ENCODE results near the gene GRAP.
"Not testable (repeated sequence)": the region's sequence is repeated elsewhere in the genome, so short reads cannot be mapped to it uniquely, and the experiment has no call there.

Gene GRAP

DNA sequence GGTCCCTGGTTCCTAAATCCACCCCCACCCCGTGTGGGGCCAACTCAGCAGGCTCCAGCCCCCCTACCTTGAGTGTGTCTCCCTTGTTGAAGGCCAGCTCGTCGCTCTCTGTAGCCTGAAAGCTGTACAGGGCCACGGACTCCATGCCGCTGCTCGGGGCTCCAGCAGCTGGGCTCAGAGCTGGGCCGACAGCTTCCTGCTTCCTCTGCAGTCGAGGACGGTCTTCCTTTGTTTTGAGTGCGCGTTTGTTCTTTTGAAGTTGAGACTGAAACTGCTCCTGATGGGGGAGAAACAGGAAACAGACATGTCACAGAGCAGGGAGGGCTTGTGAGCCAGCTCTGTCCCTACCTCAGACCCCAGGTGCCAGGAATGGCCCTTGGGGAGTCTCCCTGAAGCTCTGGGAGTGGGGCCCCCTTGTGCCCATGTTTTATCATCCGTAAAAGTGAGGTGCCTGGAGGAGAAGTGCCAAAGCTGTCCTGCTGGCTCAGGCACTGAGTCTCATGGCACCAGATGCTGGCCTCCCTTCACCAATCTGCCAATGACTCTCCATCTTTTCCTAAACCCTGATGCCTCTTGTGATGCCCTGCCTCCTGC lies at the start of gene GRAP:
GRAP (minus strand) TSS at position 176 of the 594 bp plus-strand sequence; CDS start at position 145, 31 bp downstream.
- not testable (repeated sequence) for H3K4me1 ChIP-seq (ENCODE audit: insufficient read depth, low read length); H3K9ac ChIP-seq (ENCODE audit: low read depth, low read length); H3K9me3 ChIP-seq (ENCODE audit: control insufficient read depth, insufficient read depth, low read length); H3K36me3 ChIP-seq (ENCODE audit: insufficient read depth, low read length)

DNA sequence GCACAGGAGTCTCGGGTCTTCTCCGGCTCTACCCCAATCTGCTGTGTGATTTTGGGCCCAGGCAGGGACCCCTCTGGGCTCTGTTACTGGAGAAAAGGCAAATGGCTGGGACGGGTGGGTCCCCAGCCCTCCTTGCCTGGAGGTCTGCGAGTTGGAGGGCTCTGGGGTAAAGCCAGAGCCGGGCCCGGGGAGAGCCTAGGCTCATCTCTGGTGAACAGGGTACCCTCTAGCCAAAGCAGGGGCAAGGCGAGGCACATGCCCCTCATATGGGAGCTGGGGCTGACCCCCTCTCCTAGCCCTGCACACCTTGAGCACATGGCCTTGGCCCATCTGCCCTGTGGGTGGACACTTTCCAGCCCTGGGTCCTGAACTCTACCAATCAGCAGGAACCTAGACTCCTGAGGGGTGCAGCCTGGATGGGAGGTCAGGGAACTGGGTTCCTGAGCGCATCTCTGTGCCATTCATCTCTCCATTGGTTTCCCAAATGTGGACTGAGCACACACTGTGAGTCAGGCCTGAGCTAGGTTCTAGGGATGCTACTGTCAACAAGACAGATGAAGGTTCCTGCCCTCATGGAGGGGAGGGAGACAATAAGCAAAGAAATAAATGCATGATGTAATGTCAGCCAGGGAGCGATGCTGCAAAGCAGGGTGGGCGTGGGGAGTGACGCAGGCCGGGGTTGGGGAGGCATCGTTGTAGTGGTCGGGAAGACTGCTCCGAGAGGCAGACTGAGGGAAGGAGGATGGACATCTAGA lies 47.1 kb upstream of the GRAP start:
- H3K4me1 ChIP-seq (ENCODE audit: insufficient read depth, low read length); H3K9me3 ChIP-seq (ENCODE audit: control insufficient read depth, insufficient read depth, low read length); H3K9ac ChIP-seq (ENCODE audit: low read depth, low read length); H3K36me3 ChIP-seq (ENCODE audit: insufficient read depth, low read length): not testable (repeated sequence)

DNA sequence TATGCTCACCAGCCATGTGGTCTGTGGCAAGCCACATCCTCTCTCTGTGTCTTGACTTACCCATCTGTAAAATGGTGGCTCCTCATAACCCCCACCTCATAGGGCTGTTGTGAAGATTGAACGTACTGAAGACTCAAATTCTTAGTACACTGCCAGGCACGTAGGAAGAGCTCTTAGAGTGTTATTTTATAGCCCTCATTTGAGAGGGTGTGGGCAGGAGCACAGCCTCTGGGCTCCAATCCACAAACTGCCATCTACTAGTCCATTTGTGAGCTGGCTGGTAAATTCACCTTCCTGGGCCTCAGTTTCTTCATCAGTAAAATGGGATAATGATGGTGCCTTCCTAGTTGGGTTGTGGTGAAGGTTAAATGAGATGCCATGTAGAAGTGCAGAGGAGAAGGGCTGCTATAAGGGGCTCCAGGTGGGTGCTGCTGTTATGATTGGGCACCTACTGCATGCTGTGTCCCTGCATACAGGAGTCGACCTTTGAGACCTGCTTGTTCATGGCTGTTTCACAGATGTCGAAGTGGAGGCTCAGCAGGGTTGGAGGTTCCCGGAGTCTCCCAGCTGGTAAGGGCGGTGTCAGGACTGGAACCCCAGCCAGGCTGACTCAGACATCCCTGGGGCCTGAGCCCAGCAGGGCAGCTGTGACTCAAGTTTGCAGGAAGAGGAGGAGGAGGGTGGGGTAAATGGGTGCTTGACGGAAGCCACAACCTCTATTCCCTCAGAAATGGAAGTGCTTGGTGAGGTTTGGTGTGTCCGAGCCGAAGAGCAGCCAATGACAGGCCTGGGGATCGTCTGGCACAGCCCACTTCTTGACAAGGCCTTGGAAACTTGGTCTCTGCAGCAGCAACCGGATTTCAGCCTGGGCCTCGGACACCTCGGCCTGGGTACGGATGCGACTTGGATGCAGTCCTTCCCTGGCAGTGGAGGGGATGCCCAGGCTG lies 46.3 kb upstream of the GRAP start:
- not testable (repeated sequence) for H3K36me3 ChIP-seq (ENCODE audit: insufficient read depth, low read length); H3K4me1 ChIP-seq (ENCODE audit: insufficient read depth, low read length); H3K9me3 ChIP-seq (ENCODE audit: control insufficient read depth, insufficient read depth, low read length); H3K9ac ChIP-seq (ENCODE audit: low read depth, low read length)

DNA sequence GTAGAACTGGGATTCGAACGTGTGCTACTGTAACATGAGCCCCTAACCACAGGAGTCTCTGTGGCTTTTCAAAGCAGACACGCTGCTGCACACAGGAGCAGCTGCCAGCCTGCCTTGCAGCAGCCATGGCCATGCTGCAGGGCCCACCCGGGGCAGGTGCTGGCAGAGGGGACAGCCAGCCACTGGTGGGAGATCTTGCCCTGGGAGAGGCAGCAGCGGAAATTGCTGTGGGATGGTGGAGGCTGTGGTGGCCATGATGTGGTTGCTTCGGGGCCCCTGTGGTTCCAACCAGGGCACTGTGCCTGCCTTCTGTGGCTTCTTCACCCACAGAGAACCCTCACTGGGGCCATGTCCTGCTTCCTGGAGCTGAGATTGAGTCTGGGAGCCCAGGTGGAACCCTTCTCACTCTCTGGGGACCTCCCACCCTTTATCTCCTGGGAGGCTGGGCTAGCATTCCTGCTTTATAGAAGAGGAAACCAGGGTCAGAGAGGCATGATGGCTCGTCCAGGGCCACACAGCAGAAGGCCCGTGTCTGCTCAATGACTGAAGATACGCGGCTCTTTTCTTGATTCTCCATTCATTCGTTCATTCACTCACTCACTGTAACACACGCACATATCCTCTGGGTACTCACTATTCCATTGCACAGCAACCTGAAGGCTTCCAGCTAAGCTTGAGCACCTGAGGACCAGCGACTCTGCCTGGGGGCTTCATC lies 43.5 kb upstream of the GRAP start:
- not testable (repeated sequence) for H3K9ac ChIP-seq (ENCODE audit: low read depth, low read length); H3K9me3 ChIP-seq (ENCODE audit: control insufficient read depth, insufficient read depth, low read length); H3K36me3 ChIP-seq (ENCODE audit: insufficient read depth, low read length); H3K4me1 ChIP-seq (ENCODE audit: insufficient read depth, low read length)

DNA sequence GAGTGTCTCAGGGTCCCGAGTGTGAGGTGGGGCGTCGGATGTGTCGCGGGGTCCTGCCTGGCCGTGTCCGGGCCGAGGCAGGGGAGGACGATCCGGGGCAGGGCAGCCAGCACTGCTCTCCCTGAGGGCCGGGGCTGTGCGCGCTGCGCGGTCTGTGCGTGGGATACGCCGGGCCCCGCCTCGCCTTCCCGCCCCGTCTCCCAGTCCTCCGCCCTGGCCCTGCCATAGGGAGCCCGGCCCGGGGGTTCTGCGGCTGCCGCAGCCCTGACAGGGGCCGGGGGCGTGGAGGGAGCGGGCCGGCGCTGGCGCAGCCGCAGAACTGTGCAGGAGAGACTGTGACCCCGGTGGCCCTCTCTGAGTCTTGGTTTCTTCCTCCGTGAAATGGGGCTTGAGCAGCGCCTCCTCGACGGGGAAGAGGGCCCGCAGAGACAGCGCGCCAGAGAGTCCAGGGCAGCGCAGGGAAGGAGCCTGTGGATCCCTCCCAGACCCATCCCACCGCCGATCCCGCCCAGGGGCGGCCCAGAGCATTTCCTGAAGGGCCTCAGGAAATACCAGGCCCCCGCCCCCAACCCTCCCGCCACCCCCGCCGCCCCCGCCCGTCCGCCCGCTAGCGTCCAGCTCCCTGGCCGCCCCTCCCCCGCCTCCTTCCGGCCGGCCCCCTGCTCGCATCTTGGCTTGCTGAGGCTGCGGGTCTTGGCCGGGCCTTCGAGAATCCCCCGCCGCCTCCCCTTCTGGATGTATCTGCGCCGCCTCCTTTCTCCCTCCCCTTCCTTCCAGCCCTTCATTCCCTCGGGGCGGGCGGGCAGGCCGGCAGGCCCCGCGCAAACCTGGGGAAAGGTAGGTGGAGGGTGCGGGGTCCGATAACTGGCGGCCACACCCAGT lies 42.3 kb upstream of the GRAP start:
- not testable (repeated sequence) for H3K36me3 ChIP-seq (ENCODE audit: insufficient read depth, low read length); H3K9me3 ChIP-seq (ENCODE audit: control insufficient read depth, insufficient read depth, low read length); H3K9ac ChIP-seq (ENCODE audit: low read depth, low read length); H3K4me1 ChIP-seq (ENCODE audit: insufficient read depth, low read length)

DNA sequence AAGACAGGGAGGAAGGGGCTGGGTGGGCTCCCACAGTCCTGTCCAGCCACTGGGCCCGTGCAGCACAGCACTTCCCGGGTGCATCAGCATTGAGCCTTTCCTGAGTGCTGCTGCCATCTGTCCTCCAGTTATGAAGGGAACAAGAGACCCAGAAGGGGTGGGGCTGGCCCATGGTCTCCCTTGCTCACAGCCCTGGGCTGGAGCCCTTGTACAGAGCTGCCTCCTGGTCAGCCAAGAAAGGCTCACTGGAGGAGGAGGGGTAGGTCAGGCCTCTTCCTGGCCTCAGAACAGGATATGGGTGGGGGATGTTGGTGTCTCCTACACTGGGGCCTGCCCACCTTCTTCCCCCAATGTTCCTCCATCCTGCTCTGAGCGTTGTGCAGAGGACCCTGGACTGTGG lies 30.6 kb upstream of the GRAP start:
- H3K9ac ChIP-seq (ENCODE audit: low read depth, low read length); H3K4me1 ChIP-seq (ENCODE audit: insufficient read depth, low read length); H3K9me3 ChIP-seq (ENCODE audit: control insufficient read depth, insufficient read depth, low read length); H3K36me3 ChIP-seq (ENCODE audit: insufficient read depth, low read length): not testable (repeated sequence)

DNA sequence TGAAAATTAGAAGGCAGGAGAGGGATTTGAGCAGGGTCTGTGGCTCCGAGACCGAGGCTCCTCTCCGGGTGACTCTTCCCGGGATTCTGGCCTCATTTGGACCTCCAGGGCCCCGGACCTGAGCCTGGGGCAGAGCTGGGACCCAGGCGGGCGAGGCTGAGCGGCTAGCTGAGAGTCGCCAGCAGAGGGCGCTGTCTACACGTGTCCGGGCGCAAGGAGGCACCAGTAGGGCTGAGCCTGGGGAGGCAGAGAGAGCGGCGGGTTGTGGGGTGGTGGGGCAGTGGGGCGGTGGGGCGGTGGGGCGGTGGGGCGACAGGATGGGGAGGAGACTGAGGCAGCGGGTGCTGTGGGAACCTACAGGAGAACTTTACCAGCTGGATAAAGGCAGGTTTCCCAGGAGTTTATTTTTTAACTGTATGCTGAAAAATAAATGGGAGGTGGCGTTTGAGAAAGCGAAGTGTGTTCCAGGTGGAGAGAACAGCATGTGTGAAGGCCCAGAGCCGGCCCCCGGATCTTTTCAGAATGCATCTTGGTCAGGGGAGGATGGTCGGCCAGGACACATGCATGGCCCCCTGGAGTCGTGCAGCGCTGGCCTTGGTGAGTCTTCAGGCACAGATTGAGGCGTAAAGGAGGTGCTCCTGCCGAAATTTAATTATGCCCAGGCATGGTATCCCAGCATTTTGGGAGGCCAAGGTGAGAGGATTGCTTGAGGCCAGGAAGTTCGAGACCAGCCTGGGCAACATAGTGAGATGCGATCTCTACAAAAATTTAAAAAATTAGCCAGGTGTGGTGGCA lies 29.8 kb upstream of the GRAP start:
- H3K36me3 ChIP-seq (ENCODE audit: insufficient read depth, low read length), result not testable (repeated sequence)

DNA sequence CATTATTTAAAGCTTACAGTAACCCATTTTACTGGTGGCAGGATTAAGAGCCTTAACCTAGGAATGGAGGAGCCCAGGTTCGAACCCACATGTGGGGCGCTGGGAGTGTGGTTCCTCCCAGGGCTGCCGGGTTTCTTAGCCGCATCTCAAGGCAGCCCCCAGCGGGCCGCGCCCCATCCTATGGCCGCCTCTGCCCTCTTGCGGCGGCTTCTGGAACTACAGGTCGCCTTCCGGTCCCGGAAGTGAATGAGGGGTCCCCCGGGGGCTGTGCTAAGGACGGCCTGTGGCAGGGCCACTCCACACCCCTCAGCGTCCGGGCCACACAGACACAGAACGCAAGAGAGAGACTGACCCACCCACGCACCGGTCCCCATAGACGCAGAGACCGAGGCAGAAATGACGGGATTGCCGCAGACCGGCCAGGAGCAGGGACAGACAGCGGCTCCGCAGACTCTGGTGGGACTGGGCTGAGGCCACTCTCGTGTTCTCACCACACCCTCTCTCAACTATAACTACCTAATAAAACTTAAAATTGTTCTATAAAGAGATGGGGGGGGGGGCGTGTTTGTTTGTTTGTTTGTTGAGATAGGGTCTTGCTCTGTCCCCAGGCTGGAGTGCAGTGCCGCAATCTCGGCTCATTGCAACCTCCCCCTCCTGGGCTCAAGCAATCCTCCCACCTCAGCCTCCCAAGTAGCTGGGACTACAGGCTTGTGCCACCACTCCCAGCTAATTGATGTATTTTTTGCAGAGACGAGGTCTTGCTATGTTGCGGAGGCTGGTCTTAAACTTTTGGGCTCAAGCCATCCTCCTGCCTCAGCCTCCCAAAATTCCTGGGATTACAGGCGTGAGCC lies 23.8 kb upstream of the GRAP start:
- not testable (repeated sequence) for H3K36me3 ChIP-seq (ENCODE audit: insufficient read depth, low read length); H3K9me3 ChIP-seq (ENCODE audit: control insufficient read depth, insufficient read depth, low read length)

More for the DNA sequence above, 29.8 kb upstream of the GRAP start:
- H3K4me1 ChIP-seq (ENCODE audit: insufficient read depth, low read length); H3K9me3 ChIP-seq (ENCODE audit: control insufficient read depth, insufficient read depth, low read length); H3K9ac ChIP-seq (ENCODE audit: low read depth, low read length): not testable (repeated sequence)

DNA sequence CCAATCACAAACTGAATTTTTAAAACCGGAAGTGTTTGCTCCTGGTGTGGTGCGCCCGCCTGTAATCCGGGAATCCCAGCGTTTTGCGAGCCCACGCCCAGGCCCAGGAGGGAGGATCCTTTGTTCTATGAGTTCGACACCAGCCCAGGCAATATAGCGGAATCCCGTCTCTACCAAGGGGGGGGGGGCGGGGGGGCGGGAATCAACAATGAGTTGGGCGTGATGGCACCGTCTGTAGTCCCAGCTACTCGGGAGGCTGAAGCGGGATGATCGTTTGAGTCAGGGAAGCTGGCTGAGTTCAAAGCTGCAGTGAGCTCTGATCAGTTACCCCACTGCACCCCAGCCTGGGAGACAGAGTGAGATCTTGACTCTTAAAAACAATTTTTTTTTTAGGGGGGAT lies 17.6 kb upstream of the GRAP start:
- H3K9me3 ChIP-seq (ENCODE audit: control insufficient read depth, insufficient read depth, low read length); H3K9ac ChIP-seq (ENCODE audit: low read depth, low read length); H3K36me3 ChIP-seq (ENCODE audit: insufficient read depth, low read length); H3K4me1 ChIP-seq (ENCODE audit: insufficient read depth, low read length): not testable (repeated sequence)

More for the DNA sequence above, 23.8 kb upstream of the GRAP start:
- H3K9ac ChIP-seq (ENCODE audit: low read depth, low read length); H3K4me1 ChIP-seq (ENCODE audit: insufficient read depth, low read length): not testable (repeated sequence)

DNA sequence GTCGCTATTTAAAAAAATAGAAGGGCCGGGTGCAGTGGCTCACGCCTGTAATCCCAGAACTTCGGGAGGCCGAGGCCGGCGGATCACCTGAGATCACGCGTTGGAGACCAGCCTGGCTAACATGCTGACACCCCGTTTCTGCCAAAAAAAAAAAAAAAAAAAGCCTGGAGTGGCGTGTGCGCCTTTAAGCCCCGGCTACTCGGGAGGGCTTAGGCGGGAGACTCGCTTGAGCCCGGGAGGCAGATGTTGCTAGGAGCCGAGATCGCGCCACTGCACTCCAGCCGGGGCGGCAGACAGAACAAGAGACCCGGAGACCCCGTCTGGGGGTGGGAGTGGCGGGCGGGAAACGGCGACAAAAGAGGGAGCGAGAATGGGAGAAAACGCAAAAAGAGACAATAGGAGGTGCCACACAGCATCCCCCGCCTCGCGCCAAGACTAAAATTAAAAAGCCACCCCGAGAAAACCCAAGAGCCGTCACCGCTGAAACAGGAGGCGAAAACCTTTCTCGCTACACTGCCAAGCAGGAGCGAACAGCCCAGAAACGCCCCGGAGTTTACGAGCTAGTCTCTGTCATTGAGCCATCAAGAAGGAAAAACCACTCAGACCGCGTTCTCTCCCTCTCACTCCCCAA lies 16.7 kb upstream of the GRAP start:
- not testable (repeated sequence) for H3K4me1 ChIP-seq (ENCODE audit: insufficient read depth, low read length); H3K36me3 ChIP-seq (ENCODE audit: insufficient read depth, low read length); H3K9ac ChIP-seq (ENCODE audit: low read depth, low read length); H3K9me3 ChIP-seq (ENCODE audit: control insufficient read depth, insufficient read depth, low read length)

DNA sequence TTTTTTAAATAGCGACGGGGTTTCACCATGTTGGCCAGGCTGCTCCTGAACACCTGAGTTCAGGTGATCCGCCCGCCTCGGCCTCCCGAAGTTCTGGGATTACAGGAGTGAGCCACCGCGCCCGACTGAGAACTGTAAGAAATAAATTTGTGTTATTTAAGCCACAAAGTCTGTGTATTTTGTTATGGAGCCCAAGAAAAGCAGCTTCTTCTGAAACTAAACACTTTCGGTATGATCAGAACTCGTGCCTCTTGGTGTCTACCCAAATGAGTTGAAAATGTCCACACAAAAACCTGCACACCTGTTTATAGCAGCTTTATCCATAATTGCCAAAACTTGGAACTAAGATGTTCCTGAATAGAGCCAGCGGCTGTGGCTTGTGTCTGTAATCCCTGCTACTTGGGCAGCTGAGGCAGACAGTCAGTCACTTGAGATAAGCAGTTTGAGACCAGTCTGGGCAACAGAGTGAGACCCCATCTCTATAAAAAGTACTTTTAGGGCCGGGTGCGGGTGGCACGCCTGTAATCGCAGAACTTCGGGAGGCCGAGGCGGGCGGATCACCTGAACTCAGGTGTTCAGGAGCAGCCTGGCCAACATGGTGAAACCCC lies 16.1 kb upstream of the GRAP start:
- not testable (repeated sequence) for H3K9me3 ChIP-seq (ENCODE audit: control insufficient read depth, insufficient read depth, low read length); H3K9ac ChIP-seq (ENCODE audit: low read depth, low read length); H3K4me1 ChIP-seq (ENCODE audit: insufficient read depth, low read length); H3K36me3 ChIP-seq (ENCODE audit: insufficient read depth, low read length)
